Cardiac fibroblast (primary cell): Measurements from ENCODE around the gene FCHO2.

Source experiments
- DNase-seq, 2 donors: peaks; one replicate each; pipeline versions ENCODE4 v3.0.0 to v3.0.0-alpha.2; 2010; ENCODE audit warnings: low read depth in 2 of 2
- H3K4me3 ChIP-seq, 2 donors: replicated peaks in 1 of 2; 1 replicate in 1 of 2; 2 replicates in 1 of 2; pipeline ENCODE4 v1.5.1; 2011; ENCODE audit warnings: low read depth in 2 of 2, low read length in 2 of 2, mild to moderate bottlenecking in 2 of 2, moderate library complexity in 1 of 2
- CTCF ChIP-seq: IDR thresholded peaks from one replicate; pipeline ENCODE4 v1.5.1; 2011; ENCODE audit warnings: low read depth, mild to moderate bottlenecking, low read length, inconsistent platforms

The FCHO2 gene

DNA sequence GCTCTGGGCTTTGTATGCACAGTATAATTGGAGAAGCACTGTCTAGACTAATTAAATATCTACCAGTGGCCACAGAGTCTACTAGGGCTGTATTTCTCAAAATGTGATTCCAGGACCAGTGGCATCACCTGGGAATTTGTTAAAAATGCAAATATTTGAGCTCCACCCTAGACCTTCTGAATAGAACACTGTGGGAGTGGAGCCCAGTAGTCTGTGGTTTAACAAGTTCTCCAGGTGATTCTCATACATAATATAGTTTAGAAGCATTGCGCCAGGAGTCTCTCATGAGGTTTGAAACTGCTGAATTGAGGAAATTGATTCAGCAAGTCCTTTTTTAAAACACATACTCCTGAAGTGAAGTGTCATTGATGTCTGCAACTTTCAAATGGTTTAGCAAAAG, 74.7 kb downstream of the FCHO2 start:
- TF ChIP-seq CTCF = no peak
- H3K4me3 ChIP-seq = no peak overlapping the region
- no peak for DNase-seq

DNA sequence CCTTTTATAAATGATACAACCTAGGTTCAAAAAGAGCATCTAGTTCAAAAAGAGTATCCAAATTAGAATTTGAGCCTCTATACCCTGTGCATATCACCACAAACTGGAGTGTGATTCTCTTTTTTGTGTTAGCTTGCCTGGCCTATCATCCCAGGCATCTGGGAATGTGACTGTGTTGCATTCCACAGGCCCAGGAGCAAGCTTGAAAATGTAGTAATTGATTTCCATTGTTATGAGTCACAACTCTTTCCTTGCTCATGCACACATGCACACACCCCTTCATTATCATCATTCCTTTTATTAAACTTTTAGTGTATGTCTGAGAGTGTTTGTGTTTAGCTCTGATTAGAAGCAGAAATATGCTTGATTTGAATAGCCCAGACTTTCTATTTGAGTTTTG, 75.2 kb downstream of the FCHO2 start:
- no peak for TF ChIP-seq CTCF
- peak; percentile 70 to 86 for DNase-seq

GRCh38 chr5:73031839-73032238, 76.0 kb downstream of the FCHO2 start:
- DNase-seq = peak; percentile 73 to 92
- no peak overlapping the region for H3K4me3 ChIP-seq
- no peak for TF ChIP-seq CTCF

More for the DNA sequence above, 75.2 kb downstream of the FCHO2 start:
- H3K4me3 ChIP-seq = no peak overlapping the region

DNA sequence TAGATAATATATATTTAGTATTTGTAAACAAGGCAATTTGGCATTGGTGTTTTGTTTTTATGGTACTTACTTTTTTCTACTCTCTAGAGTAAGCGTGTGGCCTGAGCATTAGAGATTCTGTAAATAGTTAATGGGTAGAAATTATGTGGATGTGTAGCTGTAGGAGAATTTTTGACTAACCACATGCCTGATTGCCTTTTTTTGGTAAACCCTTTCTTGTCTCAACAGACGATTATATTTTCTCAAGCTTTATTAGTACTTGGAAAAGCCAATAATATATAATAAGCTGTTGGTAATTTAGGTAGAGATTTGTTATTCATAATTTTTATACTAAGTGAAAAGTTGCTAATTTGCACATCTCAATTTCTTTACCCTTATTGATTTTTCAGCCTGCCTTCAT, 76.8 kb downstream of the FCHO2 start:
- no peak for DNase-seq
- TF ChIP-seq CTCF = no peak
- H3K4me3 ChIP-seq = no peak overlapping the region

- H3K4me3 ChIP-seq = no peak overlapping the region
- DNase-seq = no peak
- no peak for TF ChIP-seq CTCF
Measured at GRCh38 chr5:73037545-73037944, 81.7 kb downstream of the FCHO2 start.

DNA sequence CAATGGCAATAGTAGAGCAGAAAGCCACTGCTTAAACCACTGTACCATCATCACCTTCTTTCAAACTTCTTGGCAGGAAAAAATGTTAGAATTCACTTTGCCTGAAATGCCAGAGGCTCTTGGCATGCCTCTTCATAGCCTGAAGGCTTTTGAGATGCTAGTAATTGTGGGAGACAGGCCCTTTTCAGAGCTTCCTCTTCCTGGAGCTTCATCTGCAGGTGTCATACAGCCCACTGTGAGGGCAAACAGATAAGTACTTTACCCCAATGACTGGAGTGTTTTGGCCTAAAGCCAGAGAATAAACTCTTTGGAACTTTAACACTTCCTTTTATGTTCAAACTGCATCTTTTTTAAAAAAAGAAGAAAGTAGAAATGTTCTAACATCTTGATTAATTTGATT, 83.2 kb downstream of the FCHO2 start:
- DNase-seq = peak in 1 of 2 donors; percentile 3
- no peak for TF ChIP-seq CTCF

DNA sequence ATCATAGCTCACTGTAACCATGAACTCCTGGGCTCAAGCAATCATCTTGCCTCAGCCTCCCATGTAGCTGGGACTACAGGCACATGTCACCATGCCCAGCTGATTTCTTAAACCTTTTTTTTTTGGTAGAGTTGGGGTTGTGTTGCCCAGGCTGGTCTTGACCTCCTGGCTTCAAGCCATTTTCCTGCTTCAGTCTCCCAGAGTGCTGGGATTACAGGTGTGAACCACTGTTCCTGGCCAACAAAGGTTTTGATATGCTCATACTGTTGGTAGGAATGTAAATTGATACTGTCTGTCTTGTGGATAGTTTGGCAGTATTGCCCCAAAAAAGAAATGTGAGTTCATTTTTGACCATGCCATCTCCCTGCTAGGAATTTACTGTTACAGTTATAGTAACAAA, 87.2 kb downstream of the FCHO2 start:
- no peak overlapping the region for H3K4me3 ChIP-seq
- no peak for DNase-seq
- TF ChIP-seq CTCF = no peak

More for the DNA sequence above, 83.2 kb downstream of the FCHO2 start:
- H3K4me3 ChIP-seq = no peak overlapping the region
